Hematopoietic multipotent progenitor cell (in vitro differentiated cells): Measurements from ENCODE around the gene GMEB2. TPM values are rescaled to one million over a fixed set of nuclear protein-coding genes. Genes with fewer than 3 reads are reported as not detected.

Experiments
- DNase-seq, 3 donors: peaks; one replicate each; pipeline ENCODE4 v3.0.0-alpha.2; 2011 to 2015; ENCODE audit warnings: low read depth in 2 of 3, low spot score in 2 of 3
- total RNA-seq: library from RNA; depleted of rRNA; stranded (reverse); fragments of >200 nt; gene quantifications from one replicate; pipeline ENCODE4 v1.2.3, GENCODE V29; 2012

GMEB2 gene
- total RNA-seq, 1 donor: 11.8 TPM

DNA sequence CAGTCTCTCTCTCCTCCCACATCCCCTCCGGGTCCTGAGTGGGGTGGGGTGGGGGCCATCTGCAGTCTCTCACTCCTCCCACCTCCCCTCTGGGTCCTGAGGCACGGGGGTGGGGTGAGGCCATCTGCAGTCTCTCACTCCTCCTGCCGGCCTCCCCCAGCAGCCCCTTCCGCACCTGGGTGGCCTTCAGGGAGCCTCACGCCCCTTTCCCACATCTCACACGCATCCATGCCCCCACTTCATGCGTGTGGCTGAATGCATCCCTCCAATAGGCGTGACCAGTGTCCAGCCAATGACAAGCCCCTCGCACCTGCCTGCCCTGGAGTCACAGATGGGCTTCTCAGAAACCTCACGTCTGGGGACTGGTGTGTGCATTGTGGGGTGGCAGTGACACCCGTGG, 78.4 kb downstream of the GMEB2 start:
- no peak for DNase-seq

DNA sequence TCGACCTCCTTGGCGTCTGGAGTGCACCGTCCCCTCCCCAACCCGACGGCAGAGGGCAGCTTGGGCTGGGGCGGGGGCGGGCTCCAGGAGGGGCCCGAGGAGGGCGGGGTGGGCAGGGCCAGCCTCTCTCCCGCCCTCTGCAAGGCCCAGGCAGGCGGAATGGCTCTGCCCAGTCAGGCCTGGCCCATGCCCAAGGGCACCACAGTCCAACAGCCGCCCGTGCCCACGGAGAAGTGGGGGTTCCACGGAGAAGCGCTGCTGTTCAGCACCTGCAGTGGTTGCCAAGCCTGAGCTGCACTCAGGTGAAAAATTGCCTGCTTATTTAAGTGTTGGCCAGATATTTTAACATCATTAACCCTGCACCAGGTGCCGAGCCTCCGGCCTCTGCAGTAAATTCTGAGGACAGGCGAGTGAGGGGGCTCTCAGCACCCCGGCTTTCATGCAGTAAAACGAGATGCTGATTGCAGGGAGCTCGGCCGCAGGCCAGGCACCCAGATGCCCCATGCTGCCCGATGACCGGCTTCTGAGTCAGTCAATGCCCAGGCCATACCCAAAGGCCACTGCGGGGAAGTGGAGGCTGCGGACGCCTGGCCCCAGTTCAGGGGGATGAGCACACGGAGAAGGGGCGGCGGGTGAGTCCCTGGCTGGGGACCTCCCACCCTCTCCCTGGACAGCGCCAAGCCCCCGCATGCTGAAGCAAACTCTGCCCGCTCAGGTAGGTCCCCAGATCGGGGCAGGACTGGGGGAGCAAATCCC, 79.0 kb downstream of the GMEB2 start, which contains the start of gene SRMS:
Gene SRMS, minus strand, starts transcription at position 25 of the 756 bp plus-strand sequence. CDS start 286 bp downstream, outside the sequence.
- no peak for DNase-seq

DNA sequence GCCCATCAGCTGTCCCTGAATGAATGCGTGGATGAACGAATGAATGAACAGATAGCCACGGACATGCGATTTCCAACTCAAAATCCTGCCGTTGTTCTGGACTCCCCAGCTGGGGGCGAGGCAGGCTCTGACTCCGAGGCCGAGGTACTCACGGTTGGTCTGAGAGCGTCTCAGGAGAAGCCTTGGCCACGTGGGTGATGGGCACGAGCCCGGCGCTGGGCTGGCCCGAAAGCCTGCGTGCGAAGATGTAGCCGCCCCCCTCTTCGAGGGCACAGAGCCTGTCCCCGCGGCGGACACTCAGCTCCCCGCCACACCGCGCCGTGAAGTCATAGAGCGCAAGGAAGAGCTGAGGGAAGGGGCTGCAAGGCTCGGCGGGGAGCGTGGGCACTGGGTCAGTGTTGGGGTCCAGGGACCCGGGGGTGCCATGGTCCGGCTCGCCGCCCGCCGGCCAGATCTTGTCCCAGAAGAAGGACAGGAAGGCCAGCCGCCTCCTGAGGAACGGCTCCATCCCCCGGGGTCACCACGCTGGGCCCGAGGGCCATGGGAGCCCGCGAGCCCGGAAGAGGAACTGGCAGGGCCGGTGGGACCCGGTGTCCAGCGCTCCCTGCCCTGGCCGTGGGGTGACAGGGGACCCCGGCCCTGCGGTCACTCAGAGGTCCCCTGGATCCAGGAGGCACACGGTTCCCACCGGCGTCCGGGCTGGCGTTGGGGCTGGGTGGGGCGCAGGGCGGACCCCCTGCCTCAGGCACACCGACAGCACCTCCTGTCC, 79.8 kb downstream of the GMEB2 start:
- no peak for DNase-seq

DNA sequence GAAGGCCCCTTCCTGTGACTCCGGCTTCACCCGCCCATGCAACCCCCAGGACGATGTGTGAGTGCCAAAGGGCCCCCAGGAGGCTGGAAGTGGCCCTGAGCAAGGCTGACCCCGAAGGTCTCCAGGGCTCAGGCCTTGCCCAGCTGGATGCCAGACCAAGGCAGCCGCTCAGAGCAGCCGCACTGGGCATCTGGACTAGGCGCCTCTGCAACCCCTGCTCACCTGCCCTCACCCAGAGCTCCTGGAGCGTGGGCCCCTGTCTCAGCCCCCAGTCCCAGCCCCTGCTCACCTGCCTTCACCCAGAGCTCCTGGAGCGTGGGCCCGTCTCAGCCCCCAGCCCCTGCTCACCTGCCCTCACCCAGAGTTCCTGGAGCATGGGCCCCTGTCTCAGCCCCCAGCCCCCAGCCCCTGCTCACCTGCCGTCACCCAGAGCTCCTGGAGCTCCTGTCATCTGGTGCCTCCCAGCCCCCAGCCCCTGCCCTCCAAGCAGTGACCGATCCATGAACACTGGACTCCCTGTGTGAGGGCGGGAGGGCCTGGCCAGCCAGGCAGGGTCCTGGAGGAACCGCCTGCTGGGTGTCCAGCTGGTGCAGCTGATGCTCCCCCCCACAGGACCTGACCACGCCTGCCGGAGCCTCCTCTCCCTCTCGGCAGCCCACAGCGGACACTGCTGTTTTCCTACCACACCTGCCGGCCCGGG, 80.5 kb downstream of the GMEB2 start:
- no peak for DNase-seq

DNA sequence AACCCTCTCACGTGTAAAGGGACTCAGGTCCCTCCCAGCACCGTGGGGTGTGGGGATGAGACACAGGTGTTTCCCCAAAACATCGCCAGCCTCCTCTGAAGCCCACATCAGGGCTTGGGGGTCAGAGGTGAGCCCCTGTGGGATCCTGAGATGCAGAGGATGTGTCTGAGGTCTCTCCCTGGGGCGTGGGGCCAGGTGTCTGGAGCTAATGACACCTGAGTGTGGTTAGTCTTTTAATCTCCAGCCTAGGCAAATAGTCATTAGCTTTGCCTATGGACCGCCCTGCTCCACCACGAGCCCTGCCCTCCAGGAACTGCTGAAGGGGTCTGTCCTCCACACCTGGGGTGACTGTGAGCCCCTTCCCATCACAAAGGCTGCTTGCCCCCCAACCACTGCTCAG, 81.1 kb downstream of the GMEB2 start:
- DNase-seq: no peak

DNA sequence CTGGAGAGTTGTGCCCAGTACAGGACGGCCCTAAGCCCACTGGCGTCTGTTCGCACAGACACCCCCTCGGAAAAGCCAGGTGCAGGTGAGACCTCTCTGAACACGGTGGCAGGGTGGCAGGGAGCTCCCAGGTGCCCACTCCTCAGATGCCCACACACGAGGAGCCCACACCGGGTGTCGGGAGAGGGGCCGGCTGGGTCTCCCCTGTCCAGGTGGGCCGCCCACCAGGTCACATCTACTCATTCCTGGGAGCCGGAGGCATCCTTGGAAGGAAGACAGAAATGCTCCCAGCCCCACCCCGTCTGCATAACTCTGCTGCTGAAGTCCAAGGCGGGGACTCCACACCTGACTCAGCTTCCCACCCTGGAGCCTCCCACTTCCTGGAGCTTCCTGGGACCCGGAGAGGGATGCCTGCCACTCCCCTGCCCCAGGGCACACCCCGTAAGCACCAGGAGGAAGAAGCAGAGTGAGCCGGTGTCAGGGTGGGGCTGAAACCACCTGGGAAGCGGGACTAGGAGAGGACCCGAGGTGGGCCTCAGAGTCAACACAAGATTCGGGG, 81.9 kb downstream of the GMEB2 start:
- no peak for DNase-seq

DNA sequence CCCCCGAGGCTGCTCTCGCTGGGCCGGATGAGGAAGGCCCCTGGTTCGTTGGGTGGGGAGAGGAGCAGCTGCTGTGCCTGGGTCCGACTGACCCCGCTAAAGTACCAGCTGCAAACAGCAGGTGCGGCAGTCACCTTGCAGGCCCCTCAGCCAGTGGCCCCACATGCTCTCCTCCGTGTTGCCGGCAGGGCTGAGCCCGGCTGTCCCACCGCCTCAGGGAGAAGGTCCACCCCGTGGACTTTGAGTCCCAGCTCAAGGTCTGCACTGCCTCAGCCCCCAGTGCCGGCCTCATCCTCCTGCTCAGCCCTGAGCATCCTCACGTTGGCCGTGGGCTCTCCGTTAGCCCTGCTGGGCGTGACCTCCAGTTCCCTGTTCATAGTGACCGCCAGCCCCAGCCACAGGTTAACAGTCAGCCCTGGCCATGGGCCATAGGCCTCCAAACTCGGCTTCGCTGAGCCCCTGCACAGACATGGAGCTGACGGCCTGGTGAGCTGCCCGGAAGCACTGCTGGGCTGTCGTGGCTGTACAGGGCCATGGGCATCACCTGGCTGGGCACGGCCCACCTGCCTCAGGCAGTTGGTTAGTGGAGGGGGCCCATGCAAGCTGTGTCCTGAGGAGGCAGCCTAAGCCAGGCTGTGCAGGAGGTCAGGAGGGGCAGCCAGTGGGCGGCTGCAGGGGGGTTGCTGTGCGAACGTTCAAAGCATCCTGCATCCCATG, 82.5 kb downstream of the GMEB2 start:
- DNase-seq: no peak

DNA sequence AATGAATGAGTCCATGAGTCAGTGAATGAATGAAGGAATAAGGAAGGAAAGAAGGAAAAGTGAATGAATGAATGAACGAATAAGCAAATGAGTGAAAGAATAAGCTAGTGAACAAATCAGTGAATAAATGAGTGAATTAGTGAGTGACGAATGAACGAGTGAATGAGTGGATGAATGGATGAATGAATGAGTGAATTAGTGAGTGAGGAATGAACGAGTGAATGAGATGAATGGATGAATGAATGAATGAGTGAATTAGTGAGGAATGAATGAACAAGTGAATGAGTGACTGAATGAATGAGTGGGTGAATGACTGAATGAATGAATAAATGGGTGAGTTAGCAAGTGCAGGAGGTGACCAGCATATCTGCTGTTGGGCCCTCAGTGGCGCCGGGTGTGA, 83.2 kb downstream of the GMEB2 start:
- DNase-seq: no peak

DNA sequence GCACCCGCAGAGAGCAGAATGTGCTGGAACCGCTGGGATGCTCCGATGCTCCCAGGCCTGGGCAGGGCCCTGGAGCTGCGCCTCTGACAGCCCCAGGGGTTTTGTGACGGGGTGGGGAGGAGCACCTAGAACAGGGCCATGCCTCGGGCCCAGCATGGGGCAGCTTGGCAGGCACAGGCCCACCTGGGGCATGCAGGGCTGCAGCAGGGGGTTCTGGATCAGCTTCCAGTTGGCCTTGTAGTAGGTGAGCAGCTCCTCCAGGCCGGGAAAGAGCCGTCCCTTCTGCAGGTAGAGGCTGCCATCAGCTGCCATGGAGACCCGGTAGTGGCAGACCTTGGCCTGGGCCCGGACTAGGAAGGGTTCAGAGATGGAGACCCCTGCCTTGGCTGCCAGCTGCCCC, 83.8 kb downstream of the GMEB2 start:
- DNase-seq: no peak

DNA sequence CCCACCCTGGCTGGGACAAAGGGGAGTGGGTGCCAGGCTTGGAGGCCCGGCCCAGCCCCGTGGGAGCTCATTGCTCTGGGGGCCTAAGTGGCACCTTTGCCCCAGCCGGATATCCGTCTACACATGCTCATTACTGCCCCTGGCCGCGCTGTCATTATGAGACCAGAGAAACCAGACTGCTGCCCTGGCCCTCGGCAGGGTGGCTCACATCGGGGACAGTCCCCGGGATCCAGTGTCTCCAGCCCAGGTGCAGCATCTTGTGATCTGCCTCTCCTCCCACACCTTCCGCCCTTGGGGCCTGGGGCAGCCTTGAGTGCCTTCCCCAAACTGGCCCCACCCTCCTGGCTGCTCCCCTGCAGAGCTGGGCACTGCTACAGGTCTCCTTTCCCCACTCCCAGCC, 84.2 kb downstream of the GMEB2 start:
- DNase-seq: no peak

DNA sequence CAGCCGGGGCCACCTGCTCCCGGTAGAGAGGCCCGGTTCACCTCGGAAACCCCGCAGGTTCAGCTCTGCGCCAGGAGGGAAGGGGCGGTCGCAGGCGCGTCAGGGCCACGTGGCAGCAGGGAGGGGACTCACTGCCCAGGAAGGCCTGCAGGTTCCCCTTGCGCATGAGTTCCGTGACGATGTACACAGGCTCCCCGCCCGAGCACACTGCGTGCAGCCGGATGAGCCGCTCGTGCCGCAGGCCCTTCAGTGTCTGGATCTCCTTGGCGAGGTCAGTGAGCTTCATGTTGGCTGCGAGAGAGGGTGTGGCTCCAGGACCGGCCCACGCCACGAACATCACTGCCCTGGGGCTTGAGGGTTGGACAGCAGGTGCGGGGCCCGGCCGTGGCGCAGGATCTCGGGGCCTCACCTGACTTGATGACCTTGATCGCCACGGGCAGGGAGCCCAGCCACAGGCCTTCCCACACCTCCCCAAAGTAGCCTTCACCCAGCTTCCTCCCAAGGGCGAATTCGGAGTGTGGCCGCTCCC, 84.8 kb downstream of the GMEB2 start:
- no peak for DNase-seq

DNA sequence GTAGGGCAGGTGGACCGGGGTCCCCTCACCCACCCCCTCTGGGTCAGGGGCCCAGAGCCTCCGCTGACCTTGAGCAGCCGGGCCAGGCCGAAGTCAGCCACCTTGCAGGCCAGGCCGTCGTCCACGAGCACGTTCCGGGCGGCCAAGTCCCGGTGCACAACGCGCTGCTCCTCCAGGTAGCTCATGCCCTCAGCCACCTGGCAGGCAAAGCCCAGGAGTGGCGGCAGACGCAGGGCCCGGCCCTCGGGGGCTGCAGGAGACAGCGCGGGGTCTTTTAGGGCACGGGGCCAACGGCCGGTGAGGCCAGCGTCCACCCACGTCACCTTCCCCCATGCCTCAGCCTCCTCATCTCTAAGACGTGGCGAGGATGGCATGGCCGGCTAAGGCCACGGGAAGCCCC, 85.5 kb downstream of the GMEB2 start:
- DNase-seq: no peak

DNA sequence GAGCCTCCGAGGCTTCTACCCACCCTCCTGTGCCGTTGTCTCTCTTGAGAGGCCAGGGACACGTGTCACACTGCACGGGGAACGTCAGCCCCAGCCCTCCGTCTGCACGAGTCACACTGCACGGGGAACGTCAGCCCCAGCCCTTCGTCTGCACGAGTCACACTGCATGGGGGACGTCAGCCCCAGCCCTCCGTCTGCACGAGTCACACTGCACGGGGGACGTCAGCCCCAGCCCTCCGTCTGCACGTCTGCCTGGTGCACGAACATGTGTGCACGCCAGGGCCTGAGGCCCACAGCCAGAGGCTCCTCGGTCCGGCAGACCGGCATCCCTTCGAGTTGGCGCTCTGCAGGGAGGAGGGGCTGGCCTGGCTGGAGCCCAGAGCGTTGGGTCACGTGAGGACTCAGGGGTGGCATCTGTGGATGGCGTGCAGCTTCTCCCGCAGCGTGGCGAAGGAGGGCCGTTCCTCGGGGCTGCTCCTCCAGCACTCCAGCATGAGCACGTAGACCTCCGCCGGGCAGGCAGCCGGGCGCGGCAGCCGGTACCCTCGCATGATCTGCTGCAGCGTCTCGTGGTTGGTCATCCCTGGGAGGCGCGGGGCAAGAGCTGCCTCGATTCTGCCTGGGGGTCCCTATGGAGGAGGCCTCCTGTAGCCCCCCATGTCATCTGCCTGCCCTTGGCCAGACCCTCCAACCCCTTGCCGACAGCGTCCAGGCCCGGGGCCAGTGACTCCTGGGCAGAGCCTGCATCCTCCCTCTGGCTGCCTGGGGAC, 86.3 kb downstream of the GMEB2 start:
- peak in 1 of 3 donors; percentile 26 for DNase-seq

DNA sequence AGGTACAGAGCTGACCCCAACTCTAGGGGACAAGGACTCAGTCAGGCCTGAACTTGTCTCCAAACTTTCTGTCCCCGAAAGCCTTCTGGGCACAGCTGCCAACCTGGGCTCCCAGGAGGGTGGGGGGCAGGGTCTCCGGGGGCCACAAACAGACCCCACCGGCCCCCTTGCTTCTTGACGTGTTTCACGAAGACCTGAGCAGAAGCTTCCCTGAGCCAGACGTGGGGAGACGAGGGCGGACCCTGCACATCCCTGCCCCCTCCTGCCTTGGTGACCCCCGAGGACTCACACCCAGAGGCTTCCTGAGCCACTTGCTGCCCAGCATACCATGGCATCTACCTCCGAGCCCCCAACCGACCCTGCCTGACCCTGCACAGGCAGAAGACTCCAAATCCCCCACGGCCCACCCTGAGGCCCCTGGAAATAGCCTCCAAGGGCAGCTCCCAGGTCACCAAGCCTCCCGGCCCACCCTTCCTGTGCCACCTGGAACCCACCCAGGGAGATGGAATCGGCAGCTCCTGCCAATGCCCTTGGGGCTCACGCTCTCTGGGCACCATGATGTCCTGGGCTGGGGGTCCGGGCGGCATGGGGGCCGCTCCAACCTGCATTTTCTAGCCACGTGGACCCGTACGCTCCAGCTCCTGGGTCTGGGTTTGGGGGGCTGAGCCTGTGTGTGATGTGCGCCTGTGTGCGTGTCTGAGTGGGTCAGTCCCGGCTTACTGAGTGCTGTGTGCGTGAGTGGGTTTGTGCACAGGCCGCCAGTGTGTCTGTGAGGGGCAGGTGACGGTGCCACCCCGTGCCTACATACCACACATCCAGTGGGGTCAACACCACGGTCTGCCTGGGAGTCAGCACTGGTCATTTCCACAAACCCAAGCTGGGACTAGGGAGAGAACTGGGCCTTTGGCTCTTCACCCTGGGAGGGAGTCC, 87.2 kb downstream of the GMEB2 start:
- no peak for DNase-seq

DNA sequence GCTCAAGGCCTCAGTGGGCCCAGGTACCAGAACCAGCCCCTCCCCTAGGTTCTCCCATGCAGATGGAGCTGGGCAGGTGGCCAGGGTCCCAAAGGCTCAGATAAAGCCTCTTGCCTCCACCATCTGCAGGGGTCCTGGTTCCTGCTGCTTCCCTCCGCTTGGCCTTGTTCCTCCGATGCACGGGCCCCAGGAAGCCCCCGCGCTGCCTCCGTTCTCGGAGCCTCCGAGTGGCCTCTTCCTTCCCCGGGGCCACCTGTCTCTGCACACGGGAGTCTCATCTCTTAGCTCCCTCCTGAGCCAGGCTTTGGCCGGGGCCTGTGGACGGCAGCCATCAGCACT, 87.8 kb downstream of the GMEB2 start:
- DNase-seq: no peak

DNA sequence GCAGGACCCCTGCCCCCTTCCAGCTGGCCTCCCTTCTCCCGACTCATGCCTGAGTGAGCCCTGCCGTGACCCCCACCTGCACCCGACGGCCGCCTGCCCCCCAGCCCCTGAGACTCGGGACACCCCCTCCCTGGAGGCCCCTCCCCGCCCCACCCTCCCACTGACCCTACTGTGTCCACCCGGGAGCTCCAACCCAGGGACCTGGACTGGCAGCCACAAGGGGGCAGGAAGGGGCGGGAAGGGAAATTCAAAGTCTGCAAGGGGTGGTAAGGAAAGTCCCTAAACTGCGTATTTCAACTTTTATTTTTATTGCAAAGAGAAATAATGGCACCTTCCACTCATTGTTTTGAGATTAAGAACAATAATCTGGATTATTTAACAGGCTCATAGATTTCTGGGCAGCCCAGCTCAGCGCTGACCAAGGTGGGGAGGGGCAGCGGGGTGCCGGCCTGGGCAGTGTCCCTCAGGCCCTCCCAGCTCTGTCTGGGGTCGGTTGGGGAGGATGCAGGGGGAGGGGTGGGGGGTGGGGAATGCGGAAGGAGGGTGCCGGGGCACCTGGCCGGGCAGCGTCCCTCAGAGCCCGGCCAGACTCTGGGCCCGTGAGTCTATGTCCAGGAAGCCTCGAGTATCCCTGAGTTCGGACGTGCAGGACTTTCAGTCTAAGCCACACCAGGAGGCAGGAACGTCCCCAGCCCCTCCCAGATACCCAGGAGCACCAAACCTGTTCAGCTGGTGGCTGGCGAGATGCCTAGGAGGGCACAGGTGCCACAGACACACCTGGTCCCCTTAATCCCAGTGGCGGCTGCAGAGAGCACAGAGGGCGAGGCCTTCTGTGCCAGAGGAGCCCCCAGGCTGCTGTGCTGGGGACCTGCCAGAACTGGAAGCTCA, 88.5 kb downstream of the GMEB2 start:
- DNase-seq: peak; percentile 37 to 57 (median 51)
